C4-2B (cell line): ENCODE measurements around the gene AKAP12.

Source experiments
- ZFX ChIP-seq: fragments of 450-650 bp; IDR thresholded peaks from 2 replicates; pipeline ENCODE4 v1.6.1; 2017
- TF ChIP-seq, protein P1 (sequence below): fragments of 450-650 bp; conservative IDR thresholded peaks from 2 replicates; pipeline ENCODE4 v1.5.1; 2017; ENCODE audit warnings: mild to moderate bottlenecking

DNA sequence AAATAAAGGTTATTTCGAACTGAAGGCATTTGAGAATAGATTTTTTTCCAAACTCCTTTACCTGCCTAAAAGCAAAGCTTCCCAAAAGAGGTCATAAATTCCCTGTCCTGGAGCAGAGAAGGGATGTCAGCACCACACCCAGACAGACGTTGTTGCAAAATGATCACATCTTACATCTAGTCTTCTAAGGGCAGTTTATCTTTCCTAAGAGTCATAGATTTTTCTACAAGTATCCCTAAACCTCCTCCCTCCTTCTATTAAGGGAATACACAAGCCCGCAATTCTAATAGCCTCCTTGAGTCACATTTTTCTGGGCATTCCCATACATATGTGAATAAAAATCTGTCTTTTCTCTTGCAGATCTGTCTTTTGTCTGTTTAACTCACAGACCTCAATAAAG is 20.6 kb upstream of the AKAP12 start:
- TF ChIP-seq, protein P1, sequence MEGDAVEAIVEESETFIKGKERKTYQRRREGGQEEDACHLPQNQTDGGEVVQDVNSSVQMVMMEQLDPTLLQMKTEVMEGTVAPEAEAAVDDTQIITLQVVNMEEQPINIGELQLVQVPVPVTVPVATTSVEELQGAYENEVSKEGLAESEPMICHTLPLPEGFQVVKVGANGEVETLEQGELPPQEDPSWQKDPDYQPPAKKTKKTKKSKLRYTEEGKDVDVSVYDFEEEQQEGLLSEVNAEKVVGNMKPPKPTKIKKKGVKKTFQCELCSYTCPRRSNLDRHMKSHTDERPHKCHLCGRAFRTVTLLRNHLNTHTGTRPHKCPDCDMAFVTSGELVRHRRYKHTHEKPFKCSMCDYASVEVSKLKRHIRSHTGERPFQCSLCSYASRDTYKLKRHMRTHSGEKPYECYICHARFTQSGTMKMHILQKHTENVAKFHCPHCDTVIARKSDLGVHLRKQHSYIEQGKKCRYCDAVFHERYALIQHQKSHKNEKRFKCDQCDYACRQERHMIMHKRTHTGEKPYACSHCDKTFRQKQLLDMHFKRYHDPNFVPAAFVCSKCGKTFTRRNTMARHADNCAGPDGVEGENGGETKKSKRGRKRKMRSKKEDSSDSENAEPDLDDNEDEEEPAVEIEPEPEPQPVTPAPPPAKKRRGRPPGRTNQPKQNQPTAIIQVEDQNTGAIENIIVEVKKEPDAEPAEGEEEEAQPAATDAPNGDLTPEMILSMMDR, result no peak
- TF ChIP-seq ZFX, result no peak
